Midbrain (tissue), 1 donor: ENCODE data around the gene CMIP.
"Not testable (repeated sequence)": the region's sequence is repeated elsewhere in the genome, so short reads cannot be mapped to it uniquely, and the experiment has no call there.

Experiments used
- DNase-seq: peaks from one replicate; lab custom pipeline; 2025; lab: John Stamatoyannopoulos, UW

Gene CMIP

DNA sequence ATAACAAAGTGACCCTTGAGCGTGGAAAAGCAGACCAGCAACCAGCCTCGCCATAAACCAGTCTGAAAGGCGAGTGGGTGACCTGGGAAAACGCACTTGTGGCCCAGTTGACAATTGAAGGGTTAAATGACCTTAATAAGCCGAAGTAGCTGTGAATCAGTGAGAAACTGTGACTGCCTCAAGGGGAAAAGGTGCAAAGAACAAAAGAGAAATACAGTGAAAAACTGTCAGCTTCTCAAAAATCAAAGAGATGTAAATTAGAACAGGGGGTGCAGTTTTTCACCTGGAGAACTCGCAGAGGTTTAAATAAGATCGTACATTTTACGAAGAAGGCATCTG is 124.1 kb downstream of the CMIP start:
- DNase-seq, result no peak

DNA sequence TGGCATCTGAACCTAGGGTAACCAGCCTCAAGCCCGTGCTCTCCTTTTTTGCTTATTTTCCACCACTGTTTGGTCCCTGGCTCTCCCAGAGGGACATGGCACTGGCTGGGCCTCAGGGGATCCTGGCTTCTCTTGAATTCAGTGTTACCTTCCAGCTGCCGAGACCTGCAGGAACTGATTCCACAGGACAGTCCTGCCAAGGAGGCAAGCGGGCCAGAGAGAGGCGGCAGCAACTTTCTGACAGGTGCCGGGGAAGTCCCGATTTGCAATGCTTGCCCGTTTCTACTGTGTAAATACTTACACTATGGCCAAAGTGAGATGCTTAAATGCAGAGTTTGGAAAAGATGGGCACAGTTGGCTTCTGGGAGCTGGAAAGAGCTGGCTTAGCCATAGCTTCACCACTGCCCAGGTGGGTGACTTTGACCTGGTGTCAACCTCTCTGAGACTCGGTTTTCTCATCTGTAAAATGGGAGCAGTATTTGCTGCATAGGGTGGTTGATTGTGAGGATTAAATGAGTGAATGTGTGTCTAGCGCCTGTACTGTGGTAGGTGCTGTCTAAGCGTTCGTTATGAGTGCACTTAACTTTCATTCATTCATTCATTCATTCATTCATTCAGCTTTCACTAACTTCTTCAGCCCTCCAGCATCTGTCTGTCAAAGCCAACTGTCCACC is 124.9 kb downstream of the CMIP start:
- no peak for DNase-seq

DNA sequence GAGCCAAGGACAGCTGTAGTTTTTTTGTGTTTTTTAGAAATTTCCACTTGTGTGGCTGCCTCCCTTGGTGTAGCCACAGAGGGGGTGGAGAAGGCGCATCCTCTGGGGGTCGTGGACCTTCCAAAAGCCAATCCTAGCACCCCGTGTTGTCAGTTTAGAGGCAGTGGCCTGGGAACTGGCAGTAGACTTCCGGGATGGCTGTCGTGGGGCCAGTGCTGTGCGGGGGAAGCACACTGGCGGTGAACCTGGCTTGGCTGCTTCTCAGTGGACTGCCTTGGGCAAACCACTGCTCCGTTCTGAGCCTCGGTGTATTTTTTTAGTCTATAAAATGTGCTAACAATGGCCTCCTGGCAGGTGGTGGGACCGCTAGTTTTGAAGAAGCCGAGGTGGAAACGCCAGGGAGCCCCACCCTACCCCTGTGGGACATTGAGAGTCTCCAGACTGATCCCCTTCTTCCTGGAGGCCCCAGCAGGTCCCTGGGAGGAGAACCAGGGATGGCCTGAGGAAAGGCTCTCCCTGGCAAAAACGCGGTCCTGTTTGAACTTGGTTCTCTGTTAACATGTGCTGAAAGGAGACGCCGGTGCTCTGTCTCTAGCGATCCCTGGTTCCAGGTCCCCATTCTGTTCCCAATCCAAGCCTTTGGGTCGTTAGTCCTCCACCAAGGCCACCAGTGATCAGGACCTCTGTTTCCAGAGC is 125.7 kb downstream of the CMIP start:
- DNase-seq, result no peak

DNA sequence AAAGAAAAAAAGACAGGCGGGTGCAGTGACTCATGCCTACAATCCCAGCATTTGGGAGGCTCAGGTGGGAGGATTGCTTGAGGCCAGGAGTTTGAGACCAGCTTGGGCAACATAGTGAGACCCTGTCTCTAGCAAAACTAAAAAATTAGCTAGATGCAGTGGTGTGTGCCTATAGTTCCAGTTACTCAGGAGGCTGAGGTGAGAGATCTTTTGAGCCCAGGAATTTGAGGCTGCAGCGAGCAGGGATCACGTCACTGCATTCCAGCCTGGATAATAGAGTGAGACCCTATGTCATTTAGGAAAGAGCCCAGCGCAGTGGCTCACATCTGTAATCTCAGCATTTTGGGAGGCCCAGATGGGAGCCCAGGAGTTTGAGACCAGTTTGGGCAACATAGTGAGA is 126.6 kb downstream of the CMIP start:
- no peak for DNase-seq

DNA sequence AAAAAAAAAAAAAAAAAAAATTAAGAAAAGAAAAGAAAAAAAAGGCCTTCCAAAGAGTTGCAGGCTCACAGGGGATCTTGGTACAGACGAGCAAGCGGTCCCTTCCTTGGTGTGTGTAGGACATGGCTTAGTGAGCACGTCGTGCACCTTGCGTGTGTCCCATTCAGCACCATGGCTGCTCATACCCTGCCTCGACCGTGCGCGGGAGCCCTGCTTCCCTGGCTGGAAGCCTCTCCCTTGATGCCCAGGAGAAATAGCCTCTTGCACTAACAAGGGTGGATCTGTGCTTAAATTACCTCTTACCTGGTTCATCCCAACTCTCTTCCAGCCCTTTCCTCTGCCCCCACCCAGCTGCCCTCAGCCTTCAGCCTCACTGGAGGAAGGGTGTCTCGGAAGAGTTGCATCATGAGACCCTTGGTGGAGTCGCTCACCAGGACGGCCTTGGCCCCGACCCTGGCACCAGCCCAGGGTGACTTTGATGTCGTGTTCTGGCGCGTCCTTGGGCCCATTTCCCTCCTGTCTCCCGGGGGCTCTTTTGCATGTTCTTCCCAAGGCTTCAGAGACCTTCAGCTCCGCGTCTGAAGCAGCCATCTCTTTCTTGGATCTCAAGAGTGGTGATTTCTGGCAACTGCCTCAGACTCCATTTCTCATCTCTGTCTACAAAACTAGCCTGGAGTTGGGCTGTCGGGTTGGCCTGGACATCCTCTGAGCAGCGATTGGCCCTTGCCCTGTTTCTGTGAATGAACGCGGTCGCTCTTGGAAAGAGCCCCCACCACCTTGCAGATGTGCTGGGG is 127.2 kb downstream of the CMIP start:
- DNase-seq, result no peak

DNA sequence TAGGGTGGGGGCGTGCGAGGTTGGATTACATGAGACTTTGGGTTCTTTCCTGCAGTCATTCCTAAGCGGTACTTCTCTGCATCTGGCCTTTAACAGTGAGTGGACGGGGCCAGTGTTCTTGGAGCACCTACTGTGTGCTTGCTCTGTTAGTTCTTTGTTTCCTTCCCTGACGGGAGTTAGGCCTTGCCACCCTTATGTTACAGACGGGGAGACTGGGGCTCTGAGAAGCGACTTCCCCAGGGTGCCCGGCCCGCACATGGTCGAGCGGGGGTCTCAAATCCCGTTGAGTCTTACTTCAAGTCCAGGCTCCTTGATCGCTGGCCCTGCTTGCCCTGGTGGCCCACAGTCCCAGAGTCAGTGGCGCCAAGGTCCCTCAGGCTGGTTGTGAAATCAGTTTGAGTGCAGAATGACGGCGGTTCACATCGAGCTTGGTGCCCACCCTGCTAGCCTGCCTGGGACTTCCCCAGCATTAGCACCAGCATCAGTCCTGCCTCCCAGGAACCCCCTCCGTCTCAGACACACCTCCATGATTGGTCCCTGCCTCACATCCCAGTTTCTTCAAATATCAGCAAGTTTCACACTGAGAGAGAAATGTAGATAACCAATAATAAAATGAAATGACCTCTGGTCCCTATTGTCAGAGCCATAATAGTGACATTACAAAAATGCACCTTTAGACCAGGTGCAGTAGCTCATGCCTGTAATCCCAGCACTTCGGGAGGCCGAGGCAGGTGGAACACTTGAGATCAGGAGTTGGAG is 128.0 kb downstream of the CMIP start:
- DNase-seq, result no peak

DNA sequence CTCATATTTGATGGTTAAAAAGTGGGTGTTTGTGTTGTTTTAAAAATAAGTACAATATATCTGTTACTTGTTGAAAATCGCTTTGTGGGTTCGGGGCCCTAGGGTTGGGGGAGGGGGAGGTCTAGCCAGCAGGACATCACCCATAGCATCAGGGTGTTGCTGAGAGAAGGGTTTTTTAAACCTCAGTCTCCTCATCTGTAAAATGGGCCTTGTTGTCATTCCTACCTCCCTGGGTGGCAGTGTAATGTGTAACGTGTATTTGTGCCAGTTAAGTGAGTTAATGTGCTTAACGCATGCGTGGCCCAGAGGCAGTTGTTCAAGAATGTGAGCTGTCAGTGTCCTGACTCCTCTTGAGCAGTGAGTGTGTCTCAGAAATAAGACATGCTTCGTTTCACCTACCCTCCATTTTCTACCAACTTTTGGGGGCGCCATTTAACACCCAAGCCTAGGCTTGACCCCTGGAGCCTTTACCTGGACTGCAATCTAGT is 129.0 kb downstream of the CMIP start:
- DNase-seq, result no peak

DNA sequence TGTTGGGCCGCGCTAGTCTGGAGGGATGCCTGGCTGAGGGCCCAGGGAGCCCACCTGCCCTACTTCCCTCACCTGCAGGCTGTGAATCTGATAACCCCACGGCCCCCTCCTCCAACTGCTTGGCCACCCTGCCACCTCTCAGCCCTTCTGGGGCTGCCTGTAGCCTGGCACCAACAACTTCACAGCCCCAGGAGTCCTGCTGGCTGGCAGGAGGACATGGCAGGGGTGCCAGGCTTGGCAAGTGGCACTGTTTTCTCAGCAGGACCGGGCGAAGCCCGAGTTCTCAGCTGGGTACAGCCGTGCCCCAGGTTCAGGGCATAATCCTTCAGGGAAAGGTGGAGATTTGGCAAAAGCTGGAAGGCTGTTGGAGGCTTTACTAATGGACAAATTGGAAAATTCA is 129.6 kb downstream of the CMIP start:
- peak; percentile 10 for DNase-seq

DNA sequence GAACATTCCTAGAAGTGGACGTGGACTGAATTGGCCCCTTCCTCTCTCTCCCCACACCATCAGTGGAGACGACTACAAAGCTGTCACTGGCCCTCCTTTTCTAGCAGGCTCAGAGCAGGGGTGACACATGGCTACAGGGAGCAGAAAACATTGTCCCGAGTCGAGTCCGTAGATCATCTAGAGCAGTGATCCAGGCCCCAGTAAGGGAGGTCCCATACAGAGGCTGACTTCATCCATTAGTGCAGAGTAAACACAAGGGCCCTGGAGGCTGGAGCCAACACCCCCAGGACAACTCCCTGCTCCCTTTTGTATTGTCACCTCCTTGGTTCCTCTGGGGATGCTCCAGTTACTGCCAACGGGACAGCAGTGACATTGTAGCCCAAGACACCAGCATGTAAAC is 130.7 kb downstream of the CMIP start:
- DNase-seq, result no peak

DNA sequence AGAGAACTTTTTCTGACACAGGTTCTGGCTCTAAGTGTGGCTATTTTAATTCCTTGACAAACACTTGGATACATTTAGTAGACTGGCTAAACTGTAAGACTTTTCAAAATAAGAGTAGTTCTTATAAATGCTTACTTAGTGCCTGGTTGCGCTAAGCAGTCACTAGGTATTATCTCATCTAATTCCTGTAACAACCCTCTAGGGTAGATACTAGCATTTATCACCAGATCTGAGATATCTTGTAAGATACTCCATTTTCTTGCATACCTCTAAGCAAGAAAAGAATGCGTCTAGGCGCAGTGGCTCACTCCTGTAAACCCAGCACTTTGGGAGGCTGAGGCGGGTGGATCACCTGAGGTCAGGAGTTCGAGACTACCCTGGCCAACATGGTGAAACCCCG is 131.2 kb downstream of the CMIP start:
- DNase-seq, result no peak

DNA sequence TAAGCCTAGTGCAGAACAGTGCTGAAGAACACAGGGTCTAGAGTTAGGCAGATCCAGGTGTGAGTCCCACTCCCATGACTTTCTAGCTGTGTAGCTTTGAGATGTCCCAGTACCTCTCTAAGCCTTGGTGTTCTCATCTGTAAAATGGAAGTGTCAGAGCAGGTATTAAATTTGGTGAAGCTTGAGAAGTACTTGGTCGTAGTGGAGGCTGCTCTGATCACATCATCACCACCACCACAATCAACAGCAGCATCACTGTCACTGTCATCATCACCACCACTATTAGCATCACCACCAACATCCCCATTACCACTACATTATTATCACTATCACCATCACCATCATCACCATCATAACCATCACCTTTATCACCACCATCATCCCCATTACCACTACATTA is 132.1 kb downstream of the CMIP start:
- DNase-seq, result no peak

DNA sequence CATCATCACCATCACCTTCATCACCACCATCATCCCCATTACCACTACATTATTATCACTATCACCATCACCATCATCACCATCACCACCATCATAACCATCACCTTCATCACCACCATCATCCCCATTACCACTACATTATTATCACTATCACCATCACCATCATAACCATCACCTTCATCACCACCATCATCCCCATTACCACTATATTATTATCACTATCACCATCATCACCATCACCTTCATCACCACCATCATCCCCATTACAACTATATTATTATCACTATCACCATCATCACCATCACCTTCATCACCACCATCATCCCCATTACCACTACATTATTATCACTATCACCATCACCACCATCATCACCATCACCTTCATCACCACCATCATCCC is 132.7 kb downstream of the CMIP start:
- not testable (repeated sequence) for DNase-seq

DNA sequence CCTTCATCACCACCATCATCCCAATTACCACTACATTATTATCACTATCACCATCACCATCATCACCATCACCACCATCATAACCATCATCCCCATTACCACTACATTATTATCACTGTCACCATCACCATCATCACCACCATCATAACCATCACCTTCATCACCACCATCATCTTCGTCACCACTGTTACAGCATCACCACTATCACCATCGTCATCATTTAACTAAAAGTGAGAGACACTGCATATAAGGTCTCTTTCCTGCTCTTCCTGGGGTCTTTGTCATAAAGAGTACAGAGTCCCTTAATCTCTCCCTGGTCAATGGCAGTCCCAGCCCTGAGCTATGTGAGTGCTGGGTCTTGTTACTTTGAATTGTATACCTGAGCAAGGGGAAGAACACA is 133.5 kb downstream of the CMIP start:
- no peak for DNase-seq

DNA sequence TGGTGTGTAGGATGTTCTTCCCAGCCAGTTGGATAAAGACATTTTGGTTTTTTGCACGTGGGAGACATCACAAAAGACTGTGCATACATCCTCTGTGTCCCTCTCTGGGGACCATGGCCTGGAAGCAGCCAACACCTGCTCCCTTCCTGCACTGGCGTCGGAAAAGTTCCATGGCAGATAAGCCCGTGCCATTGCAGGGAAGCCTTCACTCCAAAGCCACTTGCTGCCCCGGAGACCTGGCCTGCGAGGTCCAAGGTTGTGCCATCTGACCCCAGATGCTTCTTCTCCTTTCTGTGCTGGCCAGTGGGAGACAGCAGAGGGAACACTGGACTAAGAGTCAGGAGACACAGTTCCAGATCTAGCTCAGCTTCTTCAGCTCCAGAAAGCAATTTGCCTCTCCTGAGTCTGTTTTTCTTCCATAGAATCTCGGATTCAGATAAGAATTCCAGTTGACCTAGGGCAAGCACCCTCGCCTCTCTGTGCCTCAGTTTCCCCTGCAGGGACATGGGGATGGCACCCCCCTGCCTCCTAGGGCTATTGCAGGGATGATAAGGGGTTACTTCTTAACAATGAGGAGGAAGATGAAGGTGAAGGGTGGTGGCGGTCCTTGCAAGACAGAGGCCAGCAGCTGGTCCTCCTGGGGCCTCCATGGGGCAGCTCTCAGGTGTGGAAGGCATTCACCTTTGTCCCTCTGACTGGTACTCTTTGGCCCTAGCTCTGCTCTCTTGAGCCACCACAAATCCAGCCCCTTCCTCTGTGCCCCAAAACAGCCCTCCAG is 134.2 kb downstream of the CMIP start:
- no peak for DNase-seq

DNA sequence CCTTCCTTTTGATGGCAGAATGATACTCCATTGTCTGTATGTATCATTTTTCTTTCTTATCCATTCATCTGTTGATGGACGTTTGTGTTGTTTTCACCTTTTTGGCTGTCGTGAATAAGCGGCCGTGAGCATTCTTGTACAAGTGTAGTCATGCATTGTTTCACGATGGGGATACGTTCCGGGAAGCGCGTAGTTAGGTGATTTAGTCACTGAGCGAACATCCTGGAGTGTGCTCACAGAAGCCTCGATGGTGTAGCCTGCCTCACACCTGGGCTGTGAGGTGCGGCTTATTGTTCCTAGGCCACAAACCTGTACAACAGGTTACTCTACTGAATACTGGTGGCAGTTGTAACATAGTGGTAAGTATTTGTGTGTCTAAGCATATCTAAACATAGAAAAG is 136.5 kb downstream of the CMIP start:
- no peak for DNase-seq

DNA sequence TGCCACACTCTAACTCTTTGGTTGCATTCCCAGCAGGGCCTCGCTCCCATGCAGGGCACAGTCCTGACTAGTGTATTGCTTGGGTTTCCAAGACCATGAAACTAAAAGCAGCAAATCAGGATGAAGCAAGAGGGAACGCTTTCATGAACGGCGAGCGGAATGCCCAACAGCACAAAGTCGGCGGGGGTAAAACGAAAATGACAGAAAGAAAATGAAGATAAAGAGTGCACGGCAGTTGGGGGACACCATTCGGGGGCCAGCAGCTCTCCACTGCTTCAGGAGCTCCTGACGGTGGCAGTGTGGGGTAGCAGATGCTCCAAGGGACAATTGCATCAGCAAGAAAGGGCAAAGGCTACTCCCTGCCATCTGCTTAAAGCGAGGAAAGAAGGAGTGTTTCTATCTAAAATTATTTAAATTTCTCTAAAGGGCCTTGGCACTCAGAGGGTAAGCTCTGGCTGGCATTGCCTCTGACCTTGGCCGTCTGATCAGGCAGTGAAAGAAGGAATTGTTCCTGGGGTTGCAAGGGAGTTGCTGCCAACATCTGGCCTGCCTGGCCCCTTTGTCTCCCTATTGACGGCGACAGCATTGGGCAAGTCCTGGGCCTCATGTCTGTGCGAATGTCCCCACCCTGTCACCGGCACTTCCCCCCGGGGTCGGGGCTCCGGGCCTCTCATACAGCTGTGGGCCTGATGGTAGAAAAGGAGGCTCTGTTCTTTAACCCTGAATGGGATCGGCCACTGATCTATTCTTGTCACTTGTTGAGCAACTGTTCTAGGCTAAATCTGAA is 138.2 kb downstream of the CMIP start:
- peak; percentile 77 for DNase-seq

DNA sequence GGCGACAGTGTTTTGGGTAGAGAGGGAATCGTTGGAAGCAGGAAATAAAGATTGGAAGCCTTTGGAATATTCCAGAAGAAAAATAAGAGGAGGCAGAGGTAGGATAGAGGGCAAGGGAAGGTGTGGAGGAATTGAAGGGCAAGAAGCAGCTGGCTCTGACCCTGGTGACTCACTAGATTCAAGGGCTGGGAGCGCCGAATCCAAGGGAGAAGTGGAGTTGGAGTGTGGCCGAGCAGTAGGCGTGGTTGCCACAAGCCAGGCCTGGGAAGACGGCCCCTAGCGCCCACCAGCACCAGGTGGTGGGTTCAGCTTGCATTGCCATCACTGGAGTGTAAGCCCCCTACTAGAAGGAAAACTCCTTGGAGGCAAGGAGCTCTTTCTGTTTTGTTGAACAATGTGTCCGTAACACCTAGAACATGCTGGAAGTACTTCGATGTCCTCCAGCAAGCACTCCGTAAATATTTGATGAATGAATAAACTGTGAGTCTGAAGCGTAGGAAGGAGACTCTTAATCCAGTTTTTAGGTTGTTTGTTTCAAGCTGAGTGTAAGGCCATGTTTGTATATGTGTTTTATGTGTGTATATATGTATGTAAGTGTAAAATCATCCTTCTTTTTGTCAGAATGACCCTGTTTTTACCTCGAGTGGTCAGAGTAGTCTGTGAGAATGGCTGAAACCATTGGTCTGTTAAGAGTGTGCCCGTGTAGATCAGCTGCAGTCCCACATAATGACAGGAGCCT is 139.5 kb downstream of the CMIP start:
- no peak for DNase-seq

DNA sequence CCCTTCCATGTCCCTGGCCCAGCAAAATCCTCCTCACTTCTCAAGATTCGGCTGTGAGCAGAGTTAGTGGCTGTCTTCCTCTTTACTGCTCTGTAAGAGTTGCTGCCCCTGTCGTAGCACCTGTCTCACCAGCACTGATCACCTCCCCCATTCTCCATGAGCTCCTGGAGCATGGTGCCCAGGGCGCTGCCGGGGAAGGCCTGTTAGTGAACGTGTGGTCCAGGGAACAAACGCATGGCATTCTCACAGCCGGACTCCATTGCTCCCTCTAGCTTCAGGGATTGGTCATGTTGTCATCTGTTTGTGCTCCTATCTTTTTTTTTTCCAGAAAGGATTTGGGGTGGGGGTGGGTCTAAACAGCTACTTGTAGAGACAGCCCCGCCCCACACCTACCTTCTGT is 141.2 kb downstream of the CMIP start:
- no peak for DNase-seq

DNA sequence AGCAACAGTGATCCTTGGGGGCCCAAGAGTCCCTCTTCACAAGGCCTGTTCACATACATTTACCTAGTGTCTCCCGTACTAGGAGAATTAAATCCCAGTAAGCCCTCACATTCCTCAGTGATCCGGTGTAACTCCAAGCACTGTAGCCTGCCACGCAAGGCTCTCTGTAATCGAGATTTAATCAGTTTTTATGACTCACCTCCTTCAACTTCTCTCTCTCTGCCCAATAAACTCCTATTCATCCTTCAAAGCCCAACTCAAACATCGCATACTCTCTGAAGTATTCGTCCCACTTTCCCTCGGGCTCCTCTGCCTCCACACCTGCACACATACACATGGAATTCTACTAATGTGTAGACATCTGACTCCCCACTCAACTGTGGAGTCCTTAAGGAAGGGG is 141.8 kb downstream of the CMIP start:
- no peak for DNase-seq

DNA sequence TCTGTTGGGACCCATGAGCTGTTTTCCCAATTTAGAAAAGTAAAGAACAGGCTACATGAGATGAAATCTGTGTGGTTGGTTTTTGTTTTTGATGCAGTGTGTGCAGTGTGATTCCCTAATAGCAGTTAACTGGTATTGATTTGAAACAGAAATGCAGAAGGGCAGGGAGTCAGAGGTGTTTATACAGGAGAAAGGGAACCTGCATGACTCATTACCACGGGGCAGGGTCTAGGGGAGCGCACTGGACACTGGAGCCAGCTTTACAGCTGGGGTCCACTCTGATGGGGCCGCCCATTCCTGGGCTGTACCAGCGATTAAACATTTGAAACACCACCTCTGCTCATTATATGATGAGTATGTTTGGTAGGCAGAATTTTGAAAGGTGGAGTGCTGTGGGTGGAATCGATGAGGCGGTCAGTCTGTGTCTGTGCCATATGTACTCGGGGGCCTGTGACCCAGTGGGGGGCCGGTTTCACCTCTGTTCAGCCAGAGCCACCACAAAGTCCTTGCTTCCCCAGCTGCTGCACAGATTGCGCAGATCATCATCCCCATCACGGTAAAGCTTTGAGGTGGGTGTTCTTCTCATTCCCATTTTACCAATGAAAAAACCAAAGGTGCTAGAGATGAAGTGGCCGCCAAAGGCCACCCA is 142.5 kb downstream of the CMIP start:
- DNase-seq, result no peak
